Hematopoietic multipotent progenitor cell treated with erythropoietin and hydrocortisone succinate and interleukin-3 and kit ligand, for 17 days (in vitro differentiated cells): Measurements from ENCODE around the gene YWHAG.
"Not testable (repeated sequence)": the region's sequence is repeated elsewhere in the genome, so short reads cannot be mapped to it uniquely, and the experiment has no call there.

Experiments used
- DNase-seq: peaks from one replicate; pipeline ENCODE4 v3.0.0-alpha.2; 2015; ENCODE audit warnings: low spot score

Gene YWHAG

DNA sequence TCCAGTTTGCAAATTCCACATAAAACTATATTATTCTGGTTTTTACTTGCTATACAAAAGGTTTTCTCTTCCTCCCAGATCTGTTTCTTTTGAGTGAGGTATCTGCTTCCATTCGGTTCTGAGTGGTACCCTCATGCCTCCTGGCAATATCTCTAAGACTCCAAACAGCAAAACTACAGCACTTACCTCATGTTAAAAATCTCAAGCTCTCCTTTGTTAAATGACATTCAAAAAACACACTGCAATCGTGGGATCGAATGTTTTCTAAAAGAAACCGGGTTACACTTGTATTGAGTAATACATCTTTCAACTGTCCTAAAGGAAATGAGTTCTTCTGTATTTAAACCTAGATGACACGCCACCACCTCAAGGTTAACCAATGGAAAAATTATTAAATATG lies 11.1 kb downstream of the YWHAG start:
- DNase-seq: no peak

DNA sequence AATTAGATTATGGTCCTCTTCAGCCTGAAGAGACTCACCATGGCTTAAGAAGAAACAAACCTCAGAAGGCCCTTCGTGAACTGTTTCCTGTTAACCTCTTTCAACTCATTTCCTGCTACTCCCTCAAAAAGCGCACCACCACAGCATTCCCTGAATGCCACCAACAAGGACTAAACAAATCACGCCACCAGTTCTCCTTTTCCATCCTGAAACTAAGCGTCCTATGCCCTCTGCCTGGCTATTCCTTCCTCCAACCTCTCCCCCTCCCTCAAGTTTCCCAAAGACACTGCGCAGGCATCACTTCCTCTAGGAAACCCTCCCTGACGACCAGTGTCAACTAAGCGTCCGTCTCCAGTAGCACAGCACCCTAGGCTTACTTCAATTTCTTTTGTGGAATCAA lies 12.0 kb downstream of the YWHAG start:
- no peak for DNase-seq

DNA sequence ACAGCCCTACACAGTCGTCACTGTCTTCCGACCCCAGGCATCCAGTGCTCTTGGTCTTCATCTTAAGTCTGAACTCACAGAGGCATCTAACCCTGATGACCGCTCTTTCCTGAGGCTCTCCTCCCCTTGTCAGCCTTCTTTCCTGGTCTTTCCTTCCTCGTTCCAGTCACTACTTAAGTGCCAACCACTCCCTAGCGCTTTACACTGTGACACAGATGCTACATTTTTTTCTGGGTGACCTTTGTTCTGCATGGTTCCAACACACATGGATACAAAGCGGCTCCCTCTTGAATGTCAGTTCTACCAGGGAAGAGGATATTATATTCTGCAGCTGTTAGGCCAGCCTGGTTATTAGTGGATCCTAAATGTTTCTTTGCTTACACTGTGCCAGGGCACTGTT lies 12.7 kb downstream of the YWHAG start:
- DNase-seq: no peak

DNA sequence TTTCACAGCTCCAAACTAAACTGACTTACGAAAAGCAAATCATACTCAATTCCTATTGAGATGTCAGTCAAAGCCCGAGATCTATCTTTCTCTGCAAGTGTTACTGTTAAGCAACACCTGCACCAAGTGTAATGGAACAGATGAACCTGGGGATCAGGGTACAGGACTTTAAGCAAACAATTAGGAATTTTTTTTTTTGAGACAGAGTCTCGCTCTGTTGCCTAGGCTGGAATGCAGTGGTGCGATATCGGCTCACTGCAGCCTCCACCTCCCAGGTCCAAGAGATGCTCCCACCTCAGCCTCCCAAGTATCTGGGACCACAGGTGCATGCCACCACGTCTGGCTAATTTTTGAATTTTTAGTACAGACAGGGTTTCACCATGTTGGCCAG lies 14.9 kb downstream of the YWHAG start:
- no peak for DNase-seq

DNA sequence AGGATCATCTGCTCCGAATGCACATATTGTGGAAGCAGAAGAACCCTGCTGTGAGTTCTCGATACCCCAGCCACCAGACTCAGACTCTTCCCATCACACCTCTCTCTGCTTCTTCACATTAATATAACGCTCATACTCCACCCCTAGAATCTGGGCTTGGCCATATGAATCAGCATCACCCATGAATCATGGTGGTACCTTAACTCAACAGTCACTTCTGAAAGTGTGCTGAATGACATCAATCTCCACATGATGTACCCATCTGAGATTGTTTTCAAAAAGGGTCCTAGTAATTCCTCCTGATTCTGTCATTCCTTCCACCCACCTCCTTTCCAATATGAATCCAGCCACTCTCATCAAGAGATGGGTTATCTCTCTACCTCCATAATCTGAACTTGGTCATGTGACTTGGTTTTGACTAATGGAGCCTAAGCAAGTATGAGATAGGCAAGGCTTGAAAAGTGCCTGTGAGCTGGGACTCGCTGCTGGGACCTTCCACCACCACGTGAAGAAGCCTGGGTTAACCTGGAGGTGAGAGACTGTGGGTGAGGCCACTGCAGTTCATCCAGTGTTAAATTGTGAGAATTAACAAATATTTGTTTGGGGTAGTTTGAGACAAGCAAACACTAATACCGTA lies 15.4 kb downstream of the YWHAG start:
- DNase-seq: no peak

DNA sequence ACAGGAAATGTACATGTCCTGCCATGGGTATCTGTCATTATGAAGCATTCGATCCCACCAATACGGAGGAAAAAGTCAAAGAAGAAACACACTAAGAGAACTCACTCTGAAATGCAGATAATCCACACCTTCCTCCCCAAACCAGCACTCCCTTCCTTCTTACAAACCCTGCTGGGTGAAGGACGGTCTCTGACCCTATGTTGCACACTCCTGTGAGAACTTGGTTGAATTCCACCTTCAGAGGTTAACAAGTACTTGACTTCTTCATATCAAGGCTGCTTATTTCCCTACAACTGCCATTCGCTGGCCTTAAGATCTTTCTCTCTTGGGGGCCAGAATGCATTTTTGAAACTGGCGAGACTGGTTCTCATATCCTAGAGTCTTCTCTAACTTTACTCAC lies 16.6 kb downstream of the YWHAG start:
- DNase-seq: no peak

DNA sequence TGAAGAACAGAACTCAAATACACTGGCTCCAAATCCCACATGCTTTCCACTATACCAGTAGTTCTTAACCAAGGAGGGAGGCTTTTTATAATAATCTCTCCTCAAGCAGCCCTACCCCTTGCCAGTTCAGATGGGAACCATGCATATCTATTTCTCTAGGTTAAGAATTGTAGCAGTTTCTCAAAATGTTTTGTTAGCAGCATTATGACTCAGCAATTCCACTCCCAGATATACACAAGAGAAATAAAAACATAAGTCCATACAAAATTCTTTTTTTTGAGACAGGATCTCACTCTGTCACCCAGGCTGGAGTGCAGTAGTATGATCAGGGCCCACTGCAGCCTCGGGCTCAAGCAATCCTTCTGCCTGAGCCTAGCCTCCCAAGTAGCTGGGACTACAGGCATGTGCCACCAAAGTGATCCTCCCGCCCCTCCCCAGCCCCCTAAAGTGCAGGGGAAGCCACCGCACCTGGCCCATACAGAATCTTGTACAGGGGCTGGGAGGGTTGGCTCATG lies 18.1 kb downstream of the YWHAG start:
- no peak for DNase-seq

DNA sequence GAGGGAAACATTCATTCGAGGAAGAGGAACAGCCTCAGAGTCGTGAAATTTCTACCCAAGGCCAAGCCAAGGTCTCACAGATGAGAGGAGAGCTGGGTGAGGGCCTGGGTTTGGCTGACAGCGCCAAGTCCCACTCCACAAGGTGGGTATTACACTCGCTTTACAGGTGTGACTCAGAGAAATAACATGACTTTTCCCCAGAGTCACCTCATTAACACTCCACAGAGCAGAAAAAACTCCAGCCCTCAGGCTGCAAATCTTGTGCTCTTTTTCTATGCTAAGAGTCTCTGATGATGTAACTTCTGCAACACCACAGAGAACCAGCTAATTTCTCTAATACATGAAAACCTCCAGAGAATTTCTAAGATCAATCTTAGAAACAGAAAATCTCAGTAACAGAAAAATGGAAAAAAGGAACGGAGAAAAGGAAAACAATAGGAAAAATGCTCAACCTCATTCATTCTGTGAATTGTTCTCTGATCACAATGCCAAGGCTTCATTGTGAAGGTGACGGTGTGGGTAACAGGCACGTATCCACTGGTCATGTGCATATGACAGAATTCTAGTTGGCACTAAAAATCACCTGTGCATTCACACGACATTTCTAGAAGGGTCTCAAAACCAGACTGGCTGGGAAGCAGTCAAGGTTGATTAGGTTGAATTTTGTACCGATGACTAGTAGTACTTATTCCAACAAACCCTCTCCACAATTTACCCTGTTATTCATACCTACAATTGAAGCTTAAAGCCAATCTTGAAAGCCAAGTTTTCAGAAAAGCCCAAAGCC lies 20.3 kb downstream of the YWHAG start:
- DNase-seq: no peak

DNA sequence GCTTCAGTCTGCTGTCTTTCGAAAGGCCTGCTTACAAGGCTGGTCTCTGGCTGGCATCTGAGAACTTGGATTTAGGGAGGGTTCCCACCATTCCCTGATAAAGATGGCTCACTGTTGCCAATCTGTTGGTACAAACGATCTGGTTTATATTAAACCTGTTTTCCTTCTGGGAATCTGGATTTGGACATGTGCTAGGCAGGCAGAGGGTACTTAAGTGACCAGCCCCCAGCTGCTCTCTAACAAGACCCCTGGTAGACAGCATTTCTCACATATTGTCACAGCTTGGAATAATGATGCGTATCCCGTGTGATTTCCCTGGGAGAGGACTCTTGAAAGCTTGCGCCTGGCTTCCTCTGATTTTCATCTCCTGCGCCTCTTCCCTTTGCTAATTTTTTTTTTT lies 21.6 kb downstream of the YWHAG start:
- no peak for DNase-seq

DNA sequence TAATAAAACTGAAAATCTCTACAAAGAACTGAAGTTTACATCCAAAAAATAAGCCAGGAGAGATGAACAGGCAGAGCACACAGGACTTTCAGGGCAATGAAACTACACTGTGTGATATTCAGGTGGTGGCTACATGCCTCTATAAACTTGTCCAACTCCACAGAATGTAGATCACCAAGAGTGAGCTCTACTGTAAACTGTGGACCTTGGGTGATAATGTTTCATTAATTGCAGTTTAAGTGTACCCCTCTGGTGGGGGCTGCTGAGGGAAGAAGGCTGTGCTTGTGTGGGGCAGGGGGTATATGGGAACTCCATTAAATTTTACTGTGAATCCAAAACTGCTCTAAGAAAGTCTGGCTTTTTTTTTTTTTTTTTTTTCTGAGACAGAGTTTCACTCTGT lies 22.7 kb downstream of the YWHAG start:
- no peak for DNase-seq

DNA sequence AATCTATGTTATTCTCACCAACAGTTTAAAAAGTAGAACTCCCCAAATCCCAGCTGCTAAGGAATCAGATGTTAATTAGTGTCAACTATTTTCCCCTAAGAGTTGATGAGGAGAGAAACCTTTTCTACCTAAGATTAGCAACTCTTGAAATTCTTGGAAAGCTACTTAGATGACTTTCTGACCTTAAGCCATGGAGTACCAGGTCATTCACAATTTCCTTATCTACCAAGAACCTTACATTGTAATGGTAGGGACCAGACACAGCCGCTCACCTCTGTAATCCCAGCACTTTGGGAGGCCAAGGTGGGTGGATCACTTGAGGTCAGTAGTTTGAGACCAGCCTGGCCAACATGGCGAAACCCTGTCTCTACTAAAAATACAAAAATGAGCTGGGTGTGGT lies 23.4 kb downstream of the YWHAG start:
- DNase-seq: not testable (repeated sequence)

DNA sequence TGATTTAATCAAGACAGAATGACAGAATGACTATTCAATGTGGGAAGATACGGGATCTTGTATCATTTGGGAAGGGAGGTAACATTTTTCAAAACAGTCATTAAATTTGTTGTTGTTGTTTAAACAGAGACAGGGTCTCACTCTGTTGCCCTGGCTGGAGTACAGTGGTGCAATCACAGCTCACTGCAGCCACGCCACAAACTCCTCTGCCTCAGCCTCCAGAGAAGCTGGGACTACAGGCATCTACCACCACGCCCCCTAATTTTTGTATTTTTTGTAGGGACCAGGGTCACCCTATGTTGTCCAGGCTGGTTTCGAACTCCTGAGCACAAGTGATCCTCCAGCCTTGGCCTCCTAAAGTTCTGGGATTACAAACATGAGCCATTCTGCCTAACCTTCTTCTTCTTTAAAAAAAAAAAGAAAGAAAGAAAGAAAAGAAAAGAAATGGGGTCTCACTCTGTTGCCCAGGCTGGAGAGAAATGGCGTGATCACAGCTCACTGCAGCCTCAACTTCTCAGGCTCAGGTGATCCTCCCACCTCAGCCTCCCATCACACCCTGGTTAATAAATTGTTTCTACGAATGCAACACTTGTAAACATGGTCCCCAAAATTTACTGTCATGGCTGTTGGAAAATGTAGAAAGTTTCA lies 24.3 kb downstream of the YWHAG start:
- DNase-seq: no peak

DNA sequence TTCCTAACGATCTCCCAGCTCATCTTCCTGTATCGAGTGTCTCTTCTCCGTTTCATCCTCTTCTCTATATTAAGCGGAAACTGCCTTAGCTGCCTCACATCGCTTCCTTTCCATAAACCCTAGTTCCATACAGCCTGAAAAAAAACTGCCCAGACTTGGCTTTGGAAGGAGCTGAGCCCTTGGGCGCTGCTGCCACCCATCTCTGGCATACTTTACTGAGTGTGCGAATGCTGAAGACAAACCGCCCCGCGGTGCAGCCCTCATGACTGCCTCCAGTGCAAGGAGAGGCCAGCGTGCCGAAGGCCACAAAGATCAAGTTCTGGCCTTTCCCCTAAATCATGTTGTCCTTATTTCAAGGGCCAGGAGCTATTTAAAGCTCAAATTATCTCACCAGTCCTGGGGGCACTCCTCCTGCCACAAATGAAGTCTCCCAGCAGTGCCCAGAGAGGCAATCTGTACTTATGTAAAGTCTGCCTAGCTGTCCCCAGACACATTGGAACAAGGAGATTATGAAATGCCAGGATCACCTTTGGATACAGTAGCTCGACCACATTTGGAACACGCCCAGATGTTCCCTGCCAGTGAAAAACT lies 25.2 kb downstream of the YWHAG start:
- DNase-seq: no peak

DNA sequence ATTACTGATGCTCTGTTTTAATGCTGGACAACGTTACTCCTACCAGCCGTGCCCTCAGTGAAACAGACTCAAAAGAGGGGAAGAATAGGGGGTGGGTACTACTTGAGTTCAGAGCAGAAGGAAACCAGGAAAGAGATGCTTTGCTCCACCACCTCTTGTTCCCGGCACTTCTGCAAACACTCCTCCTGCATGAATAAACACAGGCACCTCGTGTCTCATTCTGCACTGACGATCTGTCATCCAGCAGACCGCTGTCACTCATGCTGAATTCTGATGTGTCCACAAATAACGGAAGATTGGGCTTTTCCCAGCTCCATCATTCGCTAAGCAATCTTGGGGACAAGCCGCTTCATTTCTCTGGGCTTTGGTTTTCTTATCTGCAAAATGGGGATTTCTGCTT lies 26.7 kb downstream of the YWHAG start:
- DNase-seq: no peak

DNA sequence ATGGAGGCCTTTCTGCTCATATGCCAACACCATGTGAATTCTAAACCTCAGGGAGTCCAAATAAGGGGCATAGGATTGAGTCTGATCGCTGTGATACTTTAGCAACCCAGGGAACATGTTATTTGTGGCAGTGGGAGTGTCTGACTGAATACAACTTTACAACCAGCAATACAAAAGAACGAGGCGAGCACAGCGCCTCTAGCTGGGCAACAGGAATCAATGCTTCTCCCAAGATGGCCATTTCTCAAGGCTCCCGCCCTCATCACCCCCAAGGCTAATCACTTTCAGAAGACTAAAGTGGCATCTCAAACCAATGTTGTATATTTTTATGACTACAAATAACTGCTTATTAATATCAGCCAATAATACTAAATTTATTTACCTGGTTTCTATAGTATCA lies 28.1 kb downstream of the YWHAG start:
- DNase-seq: no peak

DNA sequence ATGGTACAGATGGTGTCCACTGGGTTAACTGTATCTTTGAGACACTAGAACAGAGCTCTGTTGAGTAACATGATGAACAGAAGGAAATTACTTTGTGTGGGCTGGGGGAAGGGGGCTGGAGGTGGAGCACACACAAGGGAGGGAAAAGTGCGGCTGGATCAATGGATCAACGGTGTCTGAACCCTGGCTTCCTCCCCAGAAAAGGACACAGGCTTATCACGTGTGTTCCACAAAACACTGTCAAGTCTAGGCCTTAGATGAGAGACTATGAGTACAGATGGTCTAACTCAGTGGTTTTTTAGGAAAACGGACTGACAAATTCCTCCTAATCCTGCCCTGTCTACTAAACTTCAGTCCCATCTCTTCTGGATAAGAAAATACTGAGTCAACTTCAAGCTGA lies 28.5 kb downstream of the YWHAG start:
- no peak for DNase-seq

DNA sequence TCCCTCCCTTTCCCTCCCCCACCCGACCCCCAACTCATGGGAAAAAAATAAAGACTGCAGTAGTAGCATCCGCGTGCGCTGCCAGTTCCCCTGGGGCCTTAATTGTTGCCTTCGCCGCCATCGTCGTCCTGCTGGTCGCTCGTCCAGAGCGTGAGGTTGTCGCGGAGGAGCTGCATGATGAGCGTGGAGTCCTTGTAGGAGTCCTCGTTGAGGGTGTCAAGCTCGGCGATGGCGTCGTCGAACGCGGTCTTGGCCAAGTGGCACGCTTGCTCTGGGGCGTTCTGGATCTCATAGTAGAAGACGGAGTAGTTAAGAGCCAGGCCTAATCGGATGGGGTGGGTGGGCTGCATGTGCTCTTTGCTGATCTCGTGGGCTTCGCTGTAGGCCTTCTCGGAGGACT lies 29.3 kb downstream of the YWHAG start:
- DNase-seq: no peak

DNA sequence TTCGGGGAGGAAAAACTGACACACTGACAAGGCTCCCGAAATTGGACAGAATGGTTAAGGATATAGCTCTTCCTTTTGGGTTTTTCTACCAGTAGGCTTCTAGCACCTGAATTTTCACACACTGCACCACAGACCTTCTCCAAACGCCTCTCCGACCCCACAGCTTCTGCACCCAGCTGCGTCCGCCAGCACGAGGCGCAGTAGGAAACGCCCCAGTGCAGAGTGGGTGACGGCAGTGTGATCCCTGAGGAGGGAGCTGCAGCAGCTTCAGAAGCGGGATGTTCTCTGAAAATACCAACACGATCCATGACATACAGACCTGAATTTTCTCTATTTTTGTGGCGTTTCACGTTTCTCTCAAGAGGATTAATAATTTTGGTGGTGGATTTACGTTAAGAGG lies 30.4 kb downstream of the YWHAG start:
- no peak for DNase-seq

DNA sequence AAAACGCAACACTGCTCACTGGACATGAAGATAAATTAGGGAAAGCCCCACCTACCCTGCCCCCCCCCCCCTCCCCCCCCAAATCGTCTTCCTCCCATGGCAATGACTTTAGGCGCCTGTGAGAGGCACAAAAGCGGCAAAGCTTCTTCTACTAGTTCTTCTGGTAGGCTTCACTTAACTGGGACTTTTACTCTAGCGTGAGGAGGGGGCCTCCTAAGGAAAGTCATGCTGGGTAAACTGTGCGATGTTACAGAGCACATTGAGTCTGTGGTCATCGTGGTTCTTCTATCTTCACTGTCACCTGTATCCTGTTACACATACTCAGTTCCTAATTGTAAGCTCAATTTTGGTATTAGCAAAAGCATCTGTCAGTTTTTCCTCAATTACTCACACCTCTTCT lies 31.2 kb downstream of the YWHAG start:
- DNase-seq: no peak

DNA sequence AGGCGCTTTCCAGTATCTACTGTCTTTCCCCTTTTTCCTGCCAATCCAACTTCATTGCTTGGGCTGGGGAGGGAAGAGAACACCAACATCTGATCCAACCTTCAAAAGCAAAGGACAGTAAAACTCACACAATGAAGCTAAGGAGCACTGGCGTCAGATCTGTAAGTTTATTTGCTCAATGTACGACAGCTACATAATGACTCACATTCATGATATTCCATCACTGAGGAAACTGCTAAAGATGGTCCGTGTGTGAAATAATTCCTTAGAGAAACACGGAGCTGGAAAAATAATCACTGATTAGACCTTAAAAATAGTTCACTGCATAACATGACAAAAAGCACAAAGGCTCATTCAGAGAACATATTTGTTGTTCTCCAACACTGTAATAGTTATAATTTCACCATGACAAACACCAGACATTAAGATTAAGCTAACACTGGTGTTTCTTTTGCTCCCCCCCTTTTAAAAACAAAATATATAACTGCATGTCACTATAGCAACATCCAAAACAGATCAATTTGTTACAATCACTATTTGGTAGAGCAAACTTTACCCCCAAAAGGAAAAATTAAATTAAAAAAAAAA lies 32.1 kb downstream of the YWHAG start:
- no peak for DNase-seq

DNA sequence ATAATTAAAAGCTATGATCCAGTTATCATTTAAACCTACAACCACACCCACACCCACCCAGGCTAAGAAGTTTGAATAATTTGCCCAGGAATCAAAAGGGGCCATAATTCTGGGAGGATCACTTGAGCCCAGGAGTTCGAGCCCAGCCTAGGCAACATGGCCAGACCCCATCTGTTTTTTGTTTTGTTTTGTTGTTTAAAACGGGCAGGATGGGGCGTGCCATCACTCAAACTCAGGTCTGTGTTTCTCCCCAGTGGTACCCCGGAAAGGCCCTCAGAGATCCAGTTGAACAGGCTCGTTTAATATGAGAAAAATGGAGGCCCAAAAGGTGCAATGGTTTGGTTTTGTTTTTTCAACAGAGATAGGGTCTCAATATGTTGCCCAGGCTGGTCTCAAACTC lies 33.0 kb downstream of the YWHAG start:
- DNase-seq: no peak

DNA sequence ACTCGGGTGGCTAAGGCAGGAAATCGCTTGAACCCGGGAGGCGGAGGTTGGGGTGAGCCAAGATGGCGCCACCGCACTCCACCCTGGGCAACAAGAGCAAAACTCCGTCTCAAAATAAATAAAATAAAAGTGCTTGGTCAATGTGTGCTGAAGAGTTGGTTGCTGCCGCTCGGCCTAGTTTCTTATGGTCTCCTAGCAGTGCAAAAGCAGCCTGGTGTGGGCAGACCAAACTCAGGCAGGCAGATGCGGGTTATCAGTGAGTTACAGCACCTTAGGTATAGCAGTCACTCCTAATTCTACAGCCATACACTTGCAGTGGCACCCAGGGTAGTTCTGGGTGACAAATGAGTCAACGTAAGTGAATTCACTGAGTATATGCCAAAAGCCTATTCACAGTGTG lies 33.7 kb downstream of the YWHAG start:
- no peak for DNase-seq
